Measurements from ENCODE around the gene NPAS2.

Gene NPAS2

DNA sequence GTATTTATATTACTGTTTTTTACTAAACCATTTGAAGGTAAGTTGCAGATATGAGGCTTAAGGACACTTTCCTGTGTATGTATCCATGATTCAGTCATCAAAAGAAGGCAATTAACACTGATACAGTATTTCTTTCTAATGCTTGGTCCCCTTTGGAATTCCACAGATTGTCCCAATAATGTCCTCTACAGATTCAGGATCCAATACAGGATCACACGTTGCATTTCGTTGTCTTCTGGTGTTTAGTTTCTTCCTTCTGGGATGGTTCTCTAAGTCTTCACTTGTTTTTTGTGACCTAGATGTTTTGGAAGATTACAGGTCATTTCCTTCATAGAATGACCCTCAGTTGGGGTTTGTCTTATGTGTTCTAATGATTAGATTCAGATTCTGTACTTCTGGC, 40.0 kb downstream of the NPAS2 start:
- no peak overlapping the region for H4K5ac ChIP-seq (ENCODE audit: low read length)

DNA sequence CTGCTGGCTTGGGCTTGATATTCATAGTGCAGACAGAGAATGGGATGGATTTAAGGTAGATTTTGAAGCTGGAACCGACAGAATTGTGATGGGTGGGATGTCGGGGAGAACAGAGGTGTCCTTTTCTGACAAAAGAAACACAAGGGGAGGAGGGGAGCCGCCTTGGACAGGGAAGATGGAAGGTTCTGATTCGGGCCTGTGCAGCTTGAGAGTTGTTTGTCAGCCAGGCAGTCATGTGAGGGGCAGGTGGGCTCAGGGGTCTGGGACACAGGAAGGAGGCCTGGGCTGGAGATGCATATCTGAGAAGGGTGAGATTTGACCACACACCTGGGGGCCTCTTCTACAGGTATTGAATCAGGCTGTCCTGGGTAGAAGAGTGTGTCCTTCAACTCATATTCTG, 41.4 kb downstream of the NPAS2 start:
- WGBS (ENCODE audit: extremely low coverage, insufficient coverage, low lambda C conversion rate): no CpG with 5 or more reads among the region's 4 CpGs
- Histone ChIP-seq H3K79me2 (ENCODE audit: control insufficient read depth, insufficient read depth, low read length) (no peaks in the 10 kb centered on the region), H3K27me3 (ENCODE audit: insufficient read depth, low read length, poor library complexity) (no peaks in the 10 kb centered on the region), H3K4me1 (ENCODE audit: control insufficient read depth, low read depth, low read length) (no peaks in the 10 kb centered on the region), H3K9ac (ENCODE audit: low read length) (no peak overlapping the region), H3K56ac (ENCODE audit: low read length) (no peak overlapping the region), H3K4me3 (ENCODE audit: low read length) (no peak overlapping the region), H3K23ac (ENCODE audit: low read length) (no peak overlapping the region), H2AK5ac (ENCODE audit: low read length) (no peak overlapping the region), H2BK120ac (ENCODE audit: low read depth, low read length) (no peak overlapping the region), H3K4me2 (ENCODE audit: low read length) (no peak overlapping the region), H2BK5ac (ENCODE audit: low read length) (no peak overlapping the region), H4K8ac (ENCODE audit: low read depth, low read length) (no peak overlapping the region), H3K27ac (ENCODE audit: low read depth, low read length) (no peak overlapping the region), H3K4ac (ENCODE audit: low read depth, low read length) (no peak overlapping the region), H3K79me1 (ENCODE audit: low read length) (no peaks in the 10 kb centered on the region), H4K5ac (ENCODE audit: low read length) (no peak overlapping the region), H3K18ac (ENCODE audit: low read length) (no peak overlapping the region), H3K36me3 (ENCODE audit: control insufficient read depth, insufficient read depth, low read length) (no peaks in the 10 kb centered on the region), H2BK15ac (replicated peaks; ENCODE audit: low read depth) (no peak overlapping the region)
- DNase-seq: no peak

More for the DNA sequence above, 40.0 kb downstream of the NPAS2 start:
- Histone ChIP-seq H3K18ac (ENCODE audit: low read length) (no peak overlapping the region), H3K4ac (ENCODE audit: low read depth, low read length) (no peak overlapping the region), H3K27ac (ENCODE audit: low read depth, low read length) (no peak overlapping the region), H4K8ac (ENCODE audit: low read depth, low read length) (no peak overlapping the region), H3K27me3 (ENCODE audit: insufficient read depth, low read length, poor library complexity) (no peaks in the 10 kb centered on the region), H3K79me2 (ENCODE audit: control insufficient read depth, insufficient read depth, low read length) (no peaks in the 10 kb centered on the region), H2BK15ac (replicated peaks; ENCODE audit: low read depth) (no peak overlapping the region), H3K36me3 (ENCODE audit: control insufficient read depth, insufficient read depth, low read length) (no peaks in the 10 kb centered on the region), H3K9ac (ENCODE audit: low read length) (no peak overlapping the region), H3K4me3 (ENCODE audit: low read length) (no peak overlapping the region), H2BK5ac (ENCODE audit: low read length) (no peak overlapping the region), H3K4me2 (ENCODE audit: low read length) (no peak overlapping the region), H3K4me1 (ENCODE audit: control insufficient read depth, low read depth, low read length) (no peaks in the 10 kb centered on the region), H3K23ac (ENCODE audit: low read length) (no peak overlapping the region), H3K79me1 (ENCODE audit: low read length) (no peaks in the 10 kb centered on the region), H3K56ac (ENCODE audit: low read length) (no peak overlapping the region), H2BK120ac (ENCODE audit: low read depth, low read length) (no peak overlapping the region), H2AK5ac (ENCODE audit: low read length) (no peak overlapping the region)
- no CpG with 5 or more reads among the region's 2 CpGs for WGBS (ENCODE audit: extremely low coverage, insufficient coverage, low lambda C conversion rate)
- no peak for DNase-seq

DNA sequence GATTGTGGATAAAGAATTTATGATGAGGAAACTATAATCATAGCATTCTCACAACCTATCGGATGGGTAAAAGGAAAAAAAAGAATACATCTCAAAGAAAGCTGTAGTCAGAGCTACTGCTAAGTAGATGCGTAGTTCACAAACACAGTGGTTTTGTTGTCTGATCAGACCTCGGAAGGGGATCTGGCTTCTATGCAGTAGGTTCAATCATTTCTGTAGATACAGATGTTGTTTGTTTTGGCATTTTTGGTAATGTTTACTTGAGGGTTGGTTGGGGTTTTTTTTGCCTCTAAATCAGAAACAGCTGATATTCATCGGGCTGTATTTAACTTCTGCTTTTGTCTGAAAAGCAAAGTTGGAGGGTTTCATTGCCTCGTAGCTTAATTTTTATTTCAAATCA, 42.1 kb downstream of the NPAS2 start:
- Histone ChIP-seq H2BK120ac (ENCODE audit: low read depth, low read length) (no peak overlapping the region), H3K9ac (ENCODE audit: low read length) (no peak overlapping the region), H4K5ac (ENCODE audit: low read length) (no peak overlapping the region), H2BK5ac (ENCODE audit: low read length) (no peak overlapping the region), H3K36me3 (ENCODE audit: control insufficient read depth, insufficient read depth, low read length) (no peaks in the 10 kb centered on the region), H3K4ac (ENCODE audit: low read depth, low read length) (no peak overlapping the region), H3K4me3 (ENCODE audit: low read length) (no peak overlapping the region), H3K27ac (ENCODE audit: low read depth, low read length) (no peak overlapping the region), H3K79me2 (ENCODE audit: control insufficient read depth, insufficient read depth, low read length) (no peaks in the 10 kb centered on the region), H3K27me3 (ENCODE audit: insufficient read depth, low read length, poor library complexity) (no peaks in the 10 kb centered on the region), H3K4me2 (ENCODE audit: low read length) (no peak overlapping the region), H3K4me1 (ENCODE audit: control insufficient read depth, low read depth, low read length) (no peaks in the 10 kb centered on the region), H3K56ac (ENCODE audit: low read length) (no peak overlapping the region), H3K18ac (ENCODE audit: low read length) (no peak overlapping the region), H3K79me1 (ENCODE audit: low read length) (no peaks in the 10 kb centered on the region), H4K8ac (ENCODE audit: low read depth, low read length) (no peak overlapping the region), H3K23ac (ENCODE audit: low read length) (no peak overlapping the region), H2BK15ac (replicated peaks; ENCODE audit: low read depth) (no peak overlapping the region), H2AK5ac (ENCODE audit: low read length) (no peak overlapping the region)
- no peak for DNase-seq
- WGBS (ENCODE audit: extremely low coverage, insufficient coverage, low lambda C conversion rate): no CpG with 5 or more reads among the region's 5 CpGs

DNA sequence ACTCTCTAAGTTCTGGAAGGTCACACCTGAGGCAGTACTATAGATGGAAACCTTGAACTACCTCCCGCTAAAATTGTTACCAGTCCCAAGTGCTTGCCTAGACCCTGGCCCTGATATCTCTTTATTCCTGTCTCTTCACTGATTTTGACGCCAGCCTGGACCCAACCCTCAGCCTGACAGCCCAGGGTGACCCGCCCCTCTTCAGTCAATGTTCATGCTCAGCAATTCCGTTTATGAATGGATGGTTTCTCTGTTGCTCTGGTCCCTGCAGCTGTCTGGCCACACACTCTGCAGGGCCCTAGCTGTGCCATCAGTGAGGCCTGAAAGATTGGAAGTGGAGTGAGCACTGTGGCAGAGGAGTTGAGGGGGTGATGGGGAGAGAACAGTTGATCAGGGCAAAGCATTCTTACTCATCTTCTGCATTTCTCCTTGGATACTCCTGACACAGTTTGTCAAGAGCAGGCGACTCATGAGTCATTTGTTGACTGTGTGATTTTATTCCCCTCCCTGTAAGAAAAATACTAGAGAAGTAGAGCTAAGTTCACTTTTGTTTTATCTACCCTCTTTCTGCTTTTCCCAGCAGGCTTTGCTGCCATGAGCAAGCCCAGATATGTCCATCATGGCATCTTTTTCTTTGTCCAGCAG, 46.0 kb downstream of the NPAS2 start:
- H3K4ac ChIP-seq (ENCODE audit: low read depth, low read length): no peak overlapping the region
- H3K4me1 ChIP-seq (ENCODE audit: control insufficient read depth, low read depth, low read length): no peaks in the 10 kb centered on the region
- no CpG with 5 or more reads among the region's 5 CpGs for whole genome bisulfite sequencing (ENCODE audit: extremely low coverage, insufficient coverage, low lambda C conversion rate)
- no peak overlapping the region for H3K4me2 ChIP-seq (ENCODE audit: low read length)
- no peak overlapping the region for H3K9ac ChIP-seq (ENCODE audit: low read length)
- H3K27me3 ChIP-seq (ENCODE audit: insufficient read depth, low read length, poor library complexity): no peaks in the 10 kb centered on the region
- H2BK15ac ChIP-seq (replicated peaks; ENCODE audit: low read depth): no peak overlapping the region
- no peak overlapping the region for H3K4me3 ChIP-seq (ENCODE audit: low read length)
- H2BK120ac ChIP-seq (ENCODE audit: low read depth, low read length): no peak overlapping the region
- no peak overlapping the region for H3K27ac ChIP-seq (ENCODE audit: low read depth, low read length)
- DNase-seq: no peak
- H3K79me1 ChIP-seq (ENCODE audit: low read length): no peaks in the 10 kb centered on the region
- no peak overlapping the region for H4K8ac ChIP-seq (ENCODE audit: low read depth, low read length)
- H3K18ac ChIP-seq (ENCODE audit: low read length): no peak overlapping the region
- H2BK5ac ChIP-seq (ENCODE audit: low read length): no peak overlapping the region
- H2AK5ac ChIP-seq (ENCODE audit: low read length): no peak overlapping the region
- no peak overlapping the region for H3K56ac ChIP-seq (ENCODE audit: low read length)
- H3K79me2 ChIP-seq (ENCODE audit: control insufficient read depth, insufficient read depth, low read length): no peaks in the 10 kb centered on the region
- no peak overlapping the region for H3K23ac ChIP-seq (ENCODE audit: low read length)
- H3K36me3 ChIP-seq (ENCODE audit: control insufficient read depth, insufficient read depth, low read length): no peaks in the 10 kb centered on the region
- no peak overlapping the region for H4K5ac ChIP-seq (ENCODE audit: low read length)

DNA sequence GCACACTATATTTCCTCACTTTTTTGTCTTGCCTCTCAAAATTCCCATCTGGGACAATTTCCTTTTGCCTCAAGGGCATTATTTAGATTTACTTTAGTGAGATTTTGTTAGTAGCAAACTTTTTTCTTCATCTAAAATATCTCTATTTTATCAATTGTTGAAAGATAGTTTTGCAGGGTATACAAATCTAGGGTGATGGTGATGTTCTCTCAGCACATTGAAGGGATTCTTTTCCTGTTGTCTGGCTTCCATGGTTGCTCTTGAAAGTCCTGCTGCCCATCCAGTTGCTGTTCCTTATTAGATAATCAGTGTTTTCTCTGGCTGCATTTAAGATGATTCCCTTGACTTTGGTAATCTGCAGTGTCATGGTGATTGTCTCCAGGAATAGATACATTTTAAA, 48.1 kb downstream of the NPAS2 start:
- Histone ChIP-seq H4K8ac (ENCODE audit: low read depth, low read length) (no peak overlapping the region), H3K79me1 (ENCODE audit: low read length) (no peaks in the 10 kb centered on the region), H3K79me2 (ENCODE audit: control insufficient read depth, insufficient read depth, low read length) (no peaks in the 10 kb centered on the region), H3K36me3 (ENCODE audit: control insufficient read depth, insufficient read depth, low read length) (no peaks in the 10 kb centered on the region), H3K4me1 (ENCODE audit: control insufficient read depth, low read depth, low read length) (no peaks in the 10 kb centered on the region), H3K56ac (ENCODE audit: low read length) (no peak overlapping the region), H3K27me3 (ENCODE audit: insufficient read depth, low read length, poor library complexity) (no peaks in the 10 kb centered on the region), H3K4me2 (ENCODE audit: low read length) (no peak overlapping the region), H4K5ac (ENCODE audit: low read length) (no peak overlapping the region), H2BK15ac (replicated peaks; ENCODE audit: low read depth) (no peak overlapping the region), H3K18ac (ENCODE audit: low read length) (no peak overlapping the region), H3K27ac (ENCODE audit: low read depth, low read length) (no peak overlapping the region), H3K23ac (ENCODE audit: low read length) (no peak overlapping the region), H3K9ac (ENCODE audit: low read length) (no peak overlapping the region), H3K4ac (ENCODE audit: low read depth, low read length) (no peak overlapping the region), H2BK120ac (ENCODE audit: low read depth, low read length) (no peak overlapping the region), H2BK5ac (ENCODE audit: low read length) (no peak overlapping the region), H3K4me3 (ENCODE audit: low read length) (no peak overlapping the region), H2AK5ac (ENCODE audit: low read length) (no peak overlapping the region)
- no peak for DNase-seq

DNA sequence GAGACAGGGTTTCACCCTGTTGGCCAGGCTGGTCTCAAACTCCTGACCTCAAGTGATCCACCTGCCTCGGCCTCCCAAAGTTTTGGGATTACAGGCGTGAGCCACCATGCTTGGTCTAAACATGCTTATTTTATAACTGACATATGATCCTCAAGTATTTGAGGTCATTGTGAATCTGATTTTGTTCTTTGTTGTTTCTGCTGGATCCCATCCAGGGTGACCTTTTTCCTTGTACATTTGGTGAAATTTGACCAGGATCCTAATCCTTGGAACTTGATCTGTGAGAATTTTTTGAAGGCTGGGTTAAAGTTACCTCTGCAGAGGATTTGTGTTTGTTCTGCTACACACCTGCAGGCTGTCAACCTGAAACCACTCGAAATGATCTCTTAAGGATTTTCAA, 49.2 kb downstream of the NPAS2 start:
- Histone ChIP-seq H3K18ac (ENCODE audit: low read length) (no peak overlapping the region), H3K9ac (ENCODE audit: low read length) (no peak overlapping the region), H2BK120ac (ENCODE audit: low read depth, low read length) (no peak overlapping the region), H2BK15ac (replicated peaks; ENCODE audit: low read depth) (no peak overlapping the region), H3K27me3 (ENCODE audit: insufficient read depth, low read length, poor library complexity) (no peaks in the 10 kb centered on the region), H3K4me3 (ENCODE audit: low read length) (no peak overlapping the region), H3K79me2 (ENCODE audit: control insufficient read depth, insufficient read depth, low read length) (no peaks in the 10 kb centered on the region), H3K27ac (ENCODE audit: low read depth, low read length) (no peak overlapping the region), H3K79me1 (ENCODE audit: low read length) (no peaks in the 10 kb centered on the region), H3K4me2 (ENCODE audit: low read length) (no peak overlapping the region), H2AK5ac (ENCODE audit: low read length) (no peak overlapping the region), H2BK5ac (ENCODE audit: low read length) (no peak overlapping the region), H3K36me3 (ENCODE audit: control insufficient read depth, insufficient read depth, low read length) (no peaks in the 10 kb centered on the region), H3K56ac (ENCODE audit: low read length) (no peak overlapping the region), H4K8ac (ENCODE audit: low read depth, low read length) (no peak overlapping the region), H3K4ac (ENCODE audit: low read depth, low read length) (no peak overlapping the region), H4K5ac (ENCODE audit: low read length) (no peak overlapping the region), H3K23ac (ENCODE audit: low read length) (no peak overlapping the region), H3K4me1 (ENCODE audit: control insufficient read depth, low read depth, low read length) (no peaks in the 10 kb centered on the region)
- no peak for DNase-seq
- no CpG with 5 or more reads among the region's 3 CpGs for WGBS (ENCODE audit: extremely low coverage, insufficient coverage, low lambda C conversion rate)

Measured in mesendoderm (in vitro differentiated cells).